ENCODE measurements around the gene ZBTB34. TPM values are rescaled to one million over a fixed set of nuclear protein-coding genes. Genes with fewer than 3 reads are reported as not detected.
"Not testable (repeated sequence)": the region's sequence is repeated elsewhere in the genome, so short reads cannot be mapped to it uniquely, and the experiment has no call there.

Gene ZBTB34
- total RNA-seq (ENCODE audit: low replicate concordance), result 17.4 and 21.9 TPM in 2 replicates

- Histone ChIP-seq H3K4me3 (peak within 1 kb of the TSS; percentile 99), H2AFZ (replicated peaks) (peak within 1 kb of the TSS; percentile 95), H3K27ac (peak within 1 kb of the TSS; percentile 36), H3K79me2 (ENCODE audit: low read depth) (peaks cover 44% of the 10 kb centered on the region), H4K20me1 (ENCODE audit: low read depth) (peaks cover 36% of the 10 kb centered on the region), H3K36me3 (no peaks in the 10 kb centered on the region), H3K27me3 (peaks cover 15% of the 10 kb centered on the region), H3K4me1 (peaks cover 19% of the 10 kb centered on the region), H3K4me2 (peak within 1 kb of the TSS; percentile 86), H3K9ac (peak within 1 kb of the TSS; percentile 33), H3K9me3 (ENCODE audit: low read depth) (no peaks in the 10 kb centered on the region), H3F3A (ENCODE audit: low read depth) (peaks cover 31% of the 10 kb centered on the region)
- DNase-seq (ENCODE audit: low spot score), result peak; percentile 90
- Mint-ChIP-seq H3K9me3 (no peaks in the 10 kb centered on the region), H3K27ac (peak within 1 kb of the TSS; percentile 37), H3K4me1 (peaks cover 28% of the 10 kb centered on the region), H3K27me3 (ENCODE audit: insufficient read depth, low read depth) (peaks cover 11% of the 10 kb centered on the region), H3K4me3 (peak within 1 kb of the TSS; percentile 89), H3K36me3 (peaks cover 2% of the 10 kb centered on the region)
- TF ChIP-seq EZH2phosphoT487 (IDR thresholded peaks at IDR 0.05), result no peak
- TF ChIP-seq CTCF (IDR thresholded peaks at IDR 0.05), result peak; percentile 100
Observed at GRCh38 chr9:126860077-126860756, at the start of gene ZBTB34. Gene ZBTB34 (plus strand): TSS chr9:126860639. CDS start chr9:126879400, 18,761 bp downstream.

GRCh38 chr9:126813072-126813471 lies 47.4 kb upstream of the ZBTB34 start:
- Mint-ChIP-seq H3K4me3 (no peak overlapping the region), H3K36me3 (peaks cover 42% of the 10 kb centered on the region), H3K4me1 (no peaks in the 10 kb centered on the region), H3K27me3 (ENCODE audit: insufficient read depth, low read depth) (no peaks in the 10 kb centered on the region), H3K27ac (no peak overlapping the region), H3K9me3 (peaks cover 16% of the 10 kb centered on the region)
- H2AFZ ChIP-seq (replicated peaks), result no peak overlapping the region
- H4K20me1 ChIP-seq (ENCODE audit: low read depth), result peaks cover 13% of the 10 kb centered on the region
- no peak for DNase-seq (ENCODE audit: low spot score)
- H3K27me3 ChIP-seq, result no peaks in the 10 kb centered on the region
- peaks cover 84% of the 10 kb centered on the region for H3K79me2 ChIP-seq (ENCODE audit: low read depth)
- H3K9ac ChIP-seq, result no peak overlapping the region
- H3K4me2 ChIP-seq, result no peak overlapping the region
- H3K9me3 ChIP-seq (ENCODE audit: low read depth), result no peaks in the 10 kb centered on the region
- no peak for TF ChIP-seq EZH2 (IDR thresholded peaks at IDR 0.05)
- no peak for TF ChIP-seq EZH2phosphoT487 (IDR thresholded peaks at IDR 0.05)
- no peaks in the 10 kb centered on the region for H3F3A ChIP-seq (ENCODE audit: low read depth)
- H3K36me3 ChIP-seq, result peaks cover 23% of the 10 kb centered on the region
- no peak overlapping the region for H3K4me3 ChIP-seq
- no peaks in the 10 kb centered on the region for H3K4me1 ChIP-seq
- no peak overlapping the region for H3K27ac ChIP-seq

- Mint-ChIP-seq H3K9me3 (peaks cover 25% of the 10 kb centered on the region), H3K36me3 (peaks cover 51% of the 10 kb centered on the region), H3K4me3 (no peak overlapping the region), H3K4me1 (no peaks in the 10 kb centered on the region), H3K27ac (no peak overlapping the region), H3K27me3 (ENCODE audit: insufficient read depth, low read depth) (no peaks in the 10 kb centered on the region)
- Histone ChIP-seq H3K4me2 (no peak overlapping the region), H3K36me3 (peaks cover 22% of the 10 kb centered on the region), H3K79me2 (ENCODE audit: low read depth) (peaks cover 84% of the 10 kb centered on the region), H2AFZ (replicated peaks) (no peak overlapping the region), H3F3A (ENCODE audit: low read depth) (no peaks in the 10 kb centered on the region), H4K20me1 (ENCODE audit: low read depth) (peaks cover 3% of the 10 kb centered on the region), H3K4me3 (no peak overlapping the region), H3K27ac (no peak overlapping the region), H3K4me1 (no peaks in the 10 kb centered on the region), H3K9me3 (ENCODE audit: low read depth) (peaks cover 9% of the 10 kb centered on the region), H3K9ac (no peak overlapping the region), H3K27me3 (no peaks in the 10 kb centered on the region)
- no peak for TF ChIP-seq EZH2 (IDR thresholded peaks at IDR 0.05)
- no peak for TF ChIP-seq CTCF (IDR thresholded peaks at IDR 0.05)
- no peak for TF ChIP-seq EZH2phosphoT487 (IDR thresholded peaks at IDR 0.05)
- DNase-seq (ENCODE audit: low spot score), result no peak
Observed at GRCh38 chr9:126814091-126814490, 46.3 kb upstream of the ZBTB34 start.

GRCh38 chr9:126817615-126818014 lies 42.8 kb upstream of the ZBTB34 start:
- H2AFZ ChIP-seq (replicated peaks); H3K4me1 ChIP-seq; H3K4me1 Mint-ChIP-seq; H3K27me3 ChIP-seq; H4K20me1 ChIP-seq (ENCODE audit: low read depth); H3F3A ChIP-seq (ENCODE audit: low read depth); H3K4me3 Mint-ChIP-seq; H3K27me3 Mint-ChIP-seq (ENCODE audit: insufficient read depth, low read depth); H3K27ac Mint-ChIP-seq; H3K4me2 ChIP-seq; H3K27ac ChIP-seq; H3K4me3 ChIP-seq; DNase-seq (ENCODE audit: low spot score); H3K9ac ChIP-seq: not testable (repeated sequence)
- Mint-ChIP-seq H3K9me3 (peaks cover 44% of the 10 kb centered on the region), H3K36me3 (peaks cover 62% of the 10 kb centered on the region)
- Histone ChIP-seq H3K36me3 (peaks cover 16% of the 10 kb centered on the region), H3K79me2 (ENCODE audit: low read depth) (peaks cover 69% of the 10 kb centered on the region), H3K9me3 (ENCODE audit: low read depth) (peaks cover 15% of the 10 kb centered on the region)

All from neural progenitor cell (in vitro differentiated cells).